Smooth muscle cell (in vitro differentiated cells): ENCODE measurements around the gene VEZT. TPM values are rescaled to one million over a fixed set of nuclear protein-coding genes. Genes with fewer than 3 reads are reported as not detected.

Experiments used
- DNase-seq: peaks from one replicate; lab custom pipeline; 2025; ENCODE audit not compliant: unreplicated experiment; lab: John Stamatoyannopoulos, UW
- H2AFZ ChIP-seq: fragments of 200-600 bp; sonication (generic); 2 replicates; pipeline ENCODE4 v1.6.0; 2016; ENCODE audit warnings: antibody characterized with exemption, low read depth, mild to moderate bottlenecking
- H3F3A ChIP-seq: fragments of 200-600 bp; sonication (generic); 2 replicates; pipeline ENCODE4 v1.6.0; 2017; ENCODE audit warnings: antibody characterized with exemption, low read depth
- H3K27ac ChIP-seq: fragments of 200-600 bp; sonication (generic); 2 replicates; pipeline ENCODE4 v1.5.1; 2016; ENCODE audit warnings: low read depth, mild to moderate bottlenecking
- H3K27me3 ChIP-seq: fragments of 200-600 bp; sonication (generic); 2 replicates; pipeline ENCODE4 v1.6.1; 2016; ENCODE audit warnings: low read depth, mild to moderate bottlenecking
- H3K36me3 ChIP-seq: fragments of 200-600 bp; sonication (generic); 2 replicates; pipeline ENCODE4 v1.5.1; 2016; ENCODE audit warnings: low read depth
- H3K4me1 ChIP-seq: fragments of 200-600 bp; sonication (generic); 2 replicates; pipeline ENCODE4 v1.5.1; 2016; ENCODE audit warnings: low read depth
- H3K4me2 ChIP-seq: fragments of 200-600 bp; sonication (generic); 2 replicates; pipeline ENCODE4 v1.6.0; 2016; ENCODE audit warnings: mild to moderate bottlenecking
- H3K4me3 ChIP-seq: fragments of 200-600 bp; sonication (generic); 2 replicates; pipeline ENCODE4 v1.5.1; 2016; ENCODE audit warnings: mild to moderate bottlenecking
- H3K79me2 ChIP-seq: fragments of 200-600 bp; sonication (generic); 2 replicates; pipeline ENCODE4 v1.6.0; 2016; ENCODE audit warnings: low read depth, mild to moderate bottlenecking
- H3K9ac ChIP-seq: fragments of 200-600 bp; sonication (generic); 2 replicates; pipeline ENCODE4 v1.6.0; 2016; ENCODE audit warnings: low read depth
- H3K9me3 ChIP-seq: fragments of 200-600 bp; sonication (generic); replicated peaks from 2 replicates; pipeline ENCODE4 v1.5.1; 2016; ENCODE audit warnings: low read depth
- H4K20me1 ChIP-seq: fragments of 200-600 bp; sonication (generic); 2 replicates; pipeline ENCODE4 v1.6.0; 2016; ENCODE audit warnings: low read depth
- CTCF ChIP-seq: fragments of 200-600 bp; sonication (generic); IDR thresholded peaks from 2 replicates; pipeline ENCODE4 v1.5.1; 2017; ENCODE audit warnings: borderline replicate concordance, mild to moderate bottlenecking, antibody characterized with exemption; ENCODE audit not compliant: insufficient read depth, poor library complexity, severe bottlenecking
- WGBS: methylation state at CpG from one replicate; pipeline ENCODE4 v1.1.7; 2016; ENCODE audit warnings: low lambda C conversion rate; 5-methylcytosine and 5-hydroxymethylcytosine counted together
- microRNA counts: library from miRNA; unstranded; fragments of <30 nt; microRNA quantifications from one replicate; lab custom pipeline; 2016
- microRNA-seq: library from miRNA; unstranded; fragments of <30 nt; microRNA quantifications from one replicate; pipeline ENCODE4, GENCODE V29; 2016; ENCODE audit warnings: borderline number of aligned reads
- polyA plus RNA-seq: library from polyadenylated mRNA; unstranded; fragments of >200 nt; fragmentation: Nextera tagmentation; extraction: Ambion mirVana; gene quantifications from 2 replicates; pipeline ENCODE4 v1.2.1, GENCODE V29; 2016
- small RNA-seq: library from RNA; depleted of rRNA; stranded (forward); fragments of <200 nt; gene quantifications from one replicate; pipeline ENCODE3, GENCODE V24; 2014
- total RNA-seq: library from RNA; depleted of rRNA; stranded (reverse); fragments of >200 nt; gene quantifications from 2 replicates; pipeline ENCODE4 v1.2.3, GENCODE V29; 2014

Gene VEZT
- total and polyA plus RNA-seq, 2 experiments from 2014 or later: 21.2 to 65.2 TPM

GRCh38 chr12:95343461-95344230 is 126.0 kb downstream of the VEZT start:
- no peaks in the 10 kb centered on the region for H3K9me3 ChIP-seq

GRCh38 chr12:95349291-95349690 is 131.7 kb downstream of the VEZT start:
- Histone ChIP-seq H3K9ac (no peak overlapping the region), H4K20me1 (no peaks in the 10 kb centered on the region), H3K27me3 (no peaks in the 10 kb centered on the region), H2AFZ (no peak overlapping the region), H3K4me3 (no peak overlapping the region), H3K36me3 (no peaks in the 10 kb centered on the region), H3K4me2 (no peak overlapping the region), H3F3A (no peaks in the 10 kb centered on the region), H3K4me1 (no peaks in the 10 kb centered on the region), H3K79me2 (no peaks in the 10 kb centered on the region), H3K9me3 (no peaks in the 10 kb centered on the region), H3K27ac (no peak overlapping the region)
- no peak for DNase-seq
- WGBS: 95% methylated on average over 7 of the region's 7 CpGs
- TF ChIP-seq CTCF: no peak

More at GRCh38 chr12:95343461-95344230, 126.0 kb downstream of the VEZT start:
- Histone ChIP-seq H4K20me1 (no peaks in the 10 kb centered on the region), H3K27me3 (no peaks in the 10 kb centered on the region), H3F3A (no peaks in the 10 kb centered on the region), H3K4me2 (no peak overlapping the region), H3K36me3 (no peaks in the 10 kb centered on the region), H3K27ac (no peak overlapping the region), H3K9ac (no peak overlapping the region), H2AFZ (no peak overlapping the region), H3K4me3 (no peak overlapping the region), H3K4me1 (no peaks in the 10 kb centered on the region), H3K79me2 (no peaks in the 10 kb centered on the region)
- WGBS: 89% methylated on average over 6 of the region's 6 CpGs
- no peak for TF ChIP-seq CTCF
- DNase-seq: no peak

- Histone ChIP-seq H3K79me2 (no peaks in the 10 kb centered on the region), H3K4me2 (no peak overlapping the region)
- 95% methylated on average over 6 of the region's 6 CpGs for WGBS
Measured at GRCh38 chr12:95351748-95352147, 134.1 kb downstream of the VEZT start.

More at GRCh38 chr12:95351748-95352147, 134.1 kb downstream of the VEZT start:
- Histone ChIP-seq H2AFZ (no peak overlapping the region), H3K9me3 (no peaks in the 10 kb centered on the region), H3K36me3 (no peaks in the 10 kb centered on the region), H4K20me1 (no peaks in the 10 kb centered on the region), H3K27ac (no peak overlapping the region), H3K4me3 (no peak overlapping the region), H3K4me1 (no peaks in the 10 kb centered on the region), H3K9ac (no peak overlapping the region), H3K27me3 (no peaks in the 10 kb centered on the region), H3F3A (no peaks in the 10 kb centered on the region)
- no peak for TF ChIP-seq CTCF
- DNase-seq: no peak

MicroRNAs within 50 kb of the gene (microRNA counts, 767-probe panel; counts per million panel counts)
- microRNA hsa-miR-331-3p (lab: Ali Mortazavi, UCI) (5,830 counts per million, percentile 29 among the panel's probes with 10 or more counts), microRNA hsa-miR-331-5p (lab: Ali Mortazavi, UCI) (183 counts per million)

Small RNA genes within 50 kb of the gene (microRNA-seq; reads per million reads assigned to microRNA genes)
- gene MIR331: 205 reads per million, percentile 64 among the genes with 10 or more reads in this experiment
- gene MIR3685: not detected

Small RNA genes within 50 kb of the gene (small RNA-seq; reads per million reads assigned to genes)
- gene MIR331: 2.1 reads per million, percentile 45 among the genes with 10 or more reads in this experiment
- not detected for gene MIR3685
- not detected for gene RF00019
- not detected for gene RNU6-808P

Other genes with a start within 250 kb of the VEZT start
- 291 and 300 TPM in 2 replicates for gene NDUFA12, start 214.1 kb upstream of the VEZT start, total RNA-seq
- gene NDUFA12, start 214.1 kb upstream of the VEZT start, polyA plus RNA-seq: 236 and 257 TPM in 2 replicates
- gene NR2C1, start 144.2 kb upstream of the VEZT start, total RNA-seq: 48.0 and 58.6 TPM in 2 replicates
- gene NR2C1, start 144.2 kb upstream of the VEZT start, polyA plus RNA-seq: 23.7 and 25.4 TPM in 2 replicates
- gene FGD6, start 340 bp upstream of the VEZT start, total RNA-seq: 7.7 and 11.0 TPM in 2 replicates
- gene FGD6, start 340 bp upstream of the VEZT start, polyA plus RNA-seq: 2.5 and 3.5 TPM in 2 replicates